ENCODE measurements around the gene TM9SF2. TPM values are rescaled to one million over a fixed set of nuclear protein-coding genes. Genes with fewer than 3 reads are reported as not detected.
"Not testable (repeated sequence)": the region's sequence is repeated elsewhere in the genome, so short reads cannot be mapped to it uniquely, and the experiment has no call there.

The TM9SF2 gene
- total RNA-seq, 1 experiment from 2014 or later = 154 TPM

- H3K4me1 Mint-ChIP-seq (ENCODE audit: low read depth, unreplicated experiment) = no peaks in the 10 kb centered on the region
- H3K36me3 Mint-ChIP-seq (ENCODE audit: insufficient read depth, unreplicated experiment) = peaks cover 80% of the 10 kb centered on the region
- intact Hi-C loops (cut with micrococcal nuclease; ENCODE audit: unreplicated experiment) = no loop called here
- H3K36me3 ChIP-seq (ENCODE audit: control insufficient read depth, insufficient read depth, low read length) = no peaks in the 10 kb centered on the region
- H3K9me3 ChIP-seq = no peaks in the 10 kb centered on the region
- POLR2A ChIA-PET = no interaction called here
- DNase-seq = no peak
- no peaks in the 10 kb centered on the region for H3K4me1 ChIP-seq
- H3K27ac Mint-ChIP-seq (ENCODE audit: unreplicated experiment) = no peak overlapping the region
- BruUV-seq (replicated peaks) = no TSS peak
- CTCF ChIA-PET = no interaction called here
- no peaks in the 10 kb centered on the region for H3K27me3 ChIP-seq (replicated peaks; ENCODE audit: control insufficient read depth, insufficient read depth, low read length)
- no peak overlapping the region for H3K4me3 ChIP-seq (ENCODE audit: low read depth, low read length)
- peaks cover 11% of the 10 kb centered on the region for H3K9me3 Mint-ChIP-seq (ENCODE audit: unreplicated experiment)
- H3K27me3 Mint-ChIP-seq (ENCODE audit: insufficient read depth, unreplicated experiment) = no peaks in the 10 kb centered on the region
- no peak for TF ChIP-seq CTCF (IDR thresholded peaks at IDR 0.05; ENCODE audit: insufficient read depth in 1 of 2, low read depth in 1 of 2, low read length in 1 of 2, severe bottlenecking in 1 of 2, unreplicated experiment in 1 of 2)
- H3K4me3 Mint-ChIP-seq (ENCODE audit: unreplicated experiment) = no peak overlapping the region
These were observed 64.3 kb downstream of the TM9SF2 start for GRCh38 chr13:99565478-99566124.

GRCh38 chr13:99566125-99567083, 65.1 kb downstream of the TM9SF2 start:
- no peaks in the 10 kb centered on the region for H3K27me3 ChIP-seq (replicated peaks; ENCODE audit: control insufficient read depth, insufficient read depth, low read length)
- no peaks in the 10 kb centered on the region for H3K4me1 ChIP-seq
- no peaks in the 10 kb centered on the region for H3K36me3 ChIP-seq (ENCODE audit: control insufficient read depth, insufficient read depth, low read length)
- no peak for TF ChIP-seq CTCF (IDR thresholded peaks at IDR 0.05; ENCODE audit: insufficient read depth in 1 of 2, low read depth in 1 of 2, low read length in 1 of 2, severe bottlenecking in 1 of 2, unreplicated experiment in 1 of 2)
- H3K4me3 ChIP-seq (ENCODE audit: low read depth, low read length) = no peak overlapping the region
- Mint-ChIP-seq H3K4me1 (ENCODE audit: low read depth, unreplicated experiment) (no peaks in the 10 kb centered on the region), H3K27me3 (ENCODE audit: insufficient read depth, unreplicated experiment) (no peaks in the 10 kb centered on the region), H3K36me3 (ENCODE audit: insufficient read depth, unreplicated experiment) (peaks cover 74% of the 10 kb centered on the region), H3K9me3 (ENCODE audit: unreplicated experiment) (peaks cover 11% of the 10 kb centered on the region), H3K4me3 (ENCODE audit: unreplicated experiment) (no peak overlapping the region), H3K27ac (ENCODE audit: unreplicated experiment) (no peak overlapping the region)
- BruUV-seq (replicated peaks) = no TSS peak
- ChIA-PET CTCF (no interaction called here), POLR2A (no interaction called here)
- H3K9me3 ChIP-seq = no peaks in the 10 kb centered on the region
- no peak for DNase-seq
- intact Hi-C loops (cut with micrococcal nuclease; ENCODE audit: unreplicated experiment) = no loop called here

- CTCF ChIA-PET; BruUV-seq (replicated peaks): not testable (repeated sequence)
- H3K36me3 Mint-ChIP-seq (ENCODE audit: insufficient read depth, unreplicated experiment) = peaks cover 51% of the 10 kb centered on the region
These were observed 67.6 kb downstream of the TM9SF2 start for GRCh38 chr13:99568901-99569300.

More at GRCh38 chr13:99568901-99569300, 67.6 kb downstream of the TM9SF2 start:
- H3K4me1 ChIP-seq; H3K27ac Mint-ChIP-seq (ENCODE audit: unreplicated experiment); DNase-seq; H3K36me3 ChIP-seq (ENCODE audit: control insufficient read depth, insufficient read depth, low read length); POLR2A ChIA-PET; H3K9me3 ChIP-seq; H3K27me3 Mint-ChIP-seq (ENCODE audit: insufficient read depth, unreplicated experiment); H3K4me3 Mint-ChIP-seq (ENCODE audit: unreplicated experiment); H3K4me1 Mint-ChIP-seq (ENCODE audit: low read depth, unreplicated experiment); H3K27me3 ChIP-seq (replicated peaks; ENCODE audit: control insufficient read depth, insufficient read depth, low read length); intact Hi-C loops (cut with micrococcal nuclease; ENCODE audit: unreplicated experiment); H3K4me3 ChIP-seq (ENCODE audit: low read depth, low read length): not testable (repeated sequence)
- H3K9me3 Mint-ChIP-seq (ENCODE audit: unreplicated experiment) = peaks cover 11% of the 10 kb centered on the region

Data from Caco-2 (cell line).